Measurements from ENCODE around the gene LARGE1. TPM values are rescaled to one million over a fixed set of nuclear protein-coding genes. Genes with fewer than 3 reads are reported as not detected.
"Not testable (repeated sequence)": the region's sequence is repeated elsewhere in the genome, so short reads cannot be mapped to it uniquely, and the experiment has no call there.

Gene LARGE1
- total and polyA plus RNA-seq, 4 experiments from 2014 or later, result 0.06 to 1.1 (median 1.0) TPM; not detected in 1

- no peaks in the 10 kb centered on the region for H3K27me3 ChIP-seq (ENCODE audit: insufficient read depth, low read length)
- intact Hi-C loops (cut with micrococcal nuclease), result no loop called here
- no peak overlapping the region for H3K4me3 Mint-ChIP-seq
- peaks cover 0 to 24% (median 13%) of the 10 kb centered on the region in 8 donors for H3K9me3 Mint-ChIP-seq
- CTCF ChIA-PET (ENCODE audit: partially characterized antibody), result no interaction called here
- H3K4me3 ChIP-seq (ENCODE audit: low read length in 2 of 2), result no peak overlapping the region
- POLR2A ChIA-PET (ENCODE audit: partially characterized antibody), result no interaction called here
- no peaks in the 10 kb centered on the region for H3K4me1 Mint-ChIP-seq
- H3K27ac Mint-ChIP-seq, result no peak overlapping the region
- no peaks in the 10 kb centered on the region for H3K27me3 Mint-ChIP-seq
- DNase-seq, result no peak
- peaks cover 0 to 4% of the 10 kb centered on the region in 2 donors for H3K36me3 Mint-ChIP-seq
- no peak overlapping the region for H3K27ac ChIP-seq (ENCODE audit: low read depth, low read length)
- H3K4me1 ChIP-seq (ENCODE audit: insufficient read depth, low read length), result no peaks in the 10 kb centered on the region
- no peaks in the 10 kb centered on the region for H3K9me3 ChIP-seq (ENCODE audit: control insufficient read depth in 1 of 2, low read length in 2 of 2)
- no peaks in the 10 kb centered on the region for H3K36me3 ChIP-seq (ENCODE audit: insufficient read depth, low read length)
Measured at GRCh38 chr22:33379836-33380235, 540.4 kb downstream of the LARGE1 start.

- H3K27me3 Mint-ChIP-seq, result no peaks in the 10 kb centered on the region
- ChIA-PET POLR2A (ENCODE audit: partially characterized antibody) (no interaction called here), CTCF (ENCODE audit: partially characterized antibody) (no interaction called here)
- no peak for DNase-seq
- H3K9me3 Mint-ChIP-seq, result peaks cover 0 to 8% (median 4%) of the 10 kb centered on the region in 8 donors
- no peak overlapping the region for H3K4me3 Mint-ChIP-seq
- intact Hi-C loops (cut with micrococcal nuclease), result no loop called here
- H3K9me3 ChIP-seq (ENCODE audit: control insufficient read depth in 1 of 2, low read length in 2 of 2), result no peaks in the 10 kb centered on the region
- no peaks in the 10 kb centered on the region for H3K4me1 ChIP-seq (ENCODE audit: insufficient read depth, low read length)
- H3K4me3 ChIP-seq (ENCODE audit: low read length in 2 of 2), result no peak overlapping the region
- no peak overlapping the region for H3K27ac ChIP-seq (ENCODE audit: low read depth, low read length)
- H3K27ac Mint-ChIP-seq, result no peak overlapping the region
- no peaks in the 10 kb centered on the region for H3K36me3 Mint-ChIP-seq
- H3K36me3 ChIP-seq (ENCODE audit: insufficient read depth, low read length), result no peaks in the 10 kb centered on the region
- no peaks in the 10 kb centered on the region for H3K27me3 ChIP-seq (ENCODE audit: insufficient read depth, low read length)
- H3K4me1 Mint-ChIP-seq, result no peaks in the 10 kb centered on the region
Measured at GRCh38 chr22:33372875-33373274, 547.4 kb downstream of the LARGE1 start.

GRCh38 chr22:33363256-33363655, 557.0 kb downstream of the LARGE1 start:
- intact Hi-C loops (cut with micrococcal nuclease); H3K27me3 Mint-ChIP-seq; H3K4me1 ChIP-seq (ENCODE audit: insufficient read depth, low read length); H3K27ac ChIP-seq (ENCODE audit: low read depth, low read length); H3K36me3 Mint-ChIP-seq; H3K4me3 Mint-ChIP-seq; H3K4me1 Mint-ChIP-seq; H3K9me3 ChIP-seq (ENCODE audit: control insufficient read depth in 1 of 2, low read length in 2 of 2); CTCF ChIA-PET (ENCODE audit: partially characterized antibody); H3K4me3 ChIP-seq (ENCODE audit: low read length in 2 of 2); H3K9me3 Mint-ChIP-seq; DNase-seq; H3K36me3 ChIP-seq (ENCODE audit: insufficient read depth, low read length); H3K27me3 ChIP-seq (ENCODE audit: insufficient read depth, low read length); H3K27ac Mint-ChIP-seq; POLR2A ChIA-PET (ENCODE audit: partially characterized antibody): not testable (repeated sequence)

- H3K4me3 Mint-ChIP-seq, result no peak overlapping the region
- no peak overlapping the region for H3K27ac Mint-ChIP-seq
- H3K9me3 Mint-ChIP-seq, result peaks cover 0 to 4% (median 2%) of the 10 kb centered on the region in 8 donors
- H3K4me3 ChIP-seq (ENCODE audit: low read length in 2 of 2), result no peak overlapping the region
- no peaks in the 10 kb centered on the region for H3K9me3 ChIP-seq (ENCODE audit: control insufficient read depth in 1 of 2, low read length in 2 of 2)
- CTCF ChIA-PET (ENCODE audit: partially characterized antibody), result no interaction called here
- no peaks in the 10 kb centered on the region for H3K36me3 ChIP-seq (ENCODE audit: insufficient read depth, low read length)
- no peaks in the 10 kb centered on the region for H3K36me3 Mint-ChIP-seq
- no peaks in the 10 kb centered on the region for H3K4me1 Mint-ChIP-seq
- POLR2A ChIA-PET (ENCODE audit: partially characterized antibody), result no interaction called here
- intact Hi-C loops (cut with micrococcal nuclease), result no loop called here
- DNase-seq, result no peak
- no peaks in the 10 kb centered on the region for H3K27me3 Mint-ChIP-seq
- no peaks in the 10 kb centered on the region for H3K27me3 ChIP-seq (ENCODE audit: insufficient read depth, low read length)
- H3K4me1 ChIP-seq (ENCODE audit: insufficient read depth, low read length), result no peaks in the 10 kb centered on the region
- no peak overlapping the region for H3K27ac ChIP-seq (ENCODE audit: low read depth, low read length)
Measured at GRCh38 chr22:33362702-33363101, 557.6 kb downstream of the LARGE1 start.

- H3K4me1 ChIP-seq (ENCODE audit: insufficient read depth, low read length), result no peaks in the 10 kb centered on the region
- H3K27ac Mint-ChIP-seq, result no peak overlapping the region
Measured at GRCh38 chr22:33361581-33361980, 558.7 kb downstream of the LARGE1 start.

GRCh38 chr22:33357981-33358399, 562.3 kb downstream of the LARGE1 start:
- Mint-ChIP-seq H3K36me3 (no peaks in the 10 kb centered on the region), H3K9me3 (peaks cover 0 to 5% (median 0%) of the 10 kb centered on the region in 8 donors), H3K27me3 (no peaks in the 10 kb centered on the region), H3K4me3 (no peak overlapping the region), H3K4me1 (no peaks in the 10 kb centered on the region), H3K27ac (no peak overlapping the region)
- no peaks in the 10 kb centered on the region for H3K36me3 ChIP-seq (ENCODE audit: insufficient read depth, low read length)
- H3K4me3 ChIP-seq (ENCODE audit: low read length in 2 of 2), result no peak overlapping the region
- POLR2A ChIA-PET (ENCODE audit: partially characterized antibody), result no interaction called here
- CTCF ChIA-PET (ENCODE audit: partially characterized antibody), result no interaction called here
- no peaks in the 10 kb centered on the region for H3K27me3 ChIP-seq (ENCODE audit: insufficient read depth, low read length)
- intact Hi-C loops (cut with micrococcal nuclease), result no loop called here
- no peaks in the 10 kb centered on the region for H3K4me1 ChIP-seq (ENCODE audit: insufficient read depth, low read length)
- DNase-seq, result no peak
- H3K27ac ChIP-seq (ENCODE audit: low read depth, low read length), result no peak overlapping the region
- H3K9me3 ChIP-seq (ENCODE audit: control insufficient read depth in 1 of 2, low read length in 2 of 2), result no peaks in the 10 kb centered on the region

More at GRCh38 chr22:33361581-33361980, 558.7 kb downstream of the LARGE1 start:
- intact Hi-C loops (cut with micrococcal nuclease), result no loop called here
- POLR2A ChIA-PET (ENCODE audit: partially characterized antibody), result no interaction called here
- CTCF ChIA-PET (ENCODE audit: partially characterized antibody), result no interaction called here
- no peak overlapping the region for H3K4me3 ChIP-seq (ENCODE audit: low read length in 2 of 2)
- H3K36me3 Mint-ChIP-seq, result no peaks in the 10 kb centered on the region
- DNase-seq, result no peak
- H3K9me3 ChIP-seq (ENCODE audit: control insufficient read depth in 1 of 2, low read length in 2 of 2), result no peaks in the 10 kb centered on the region
- H3K4me1 Mint-ChIP-seq, result no peaks in the 10 kb centered on the region
- no peak overlapping the region for H3K4me3 Mint-ChIP-seq
- H3K36me3 ChIP-seq (ENCODE audit: insufficient read depth, low read length), result no peaks in the 10 kb centered on the region
- H3K27me3 Mint-ChIP-seq, result no peaks in the 10 kb centered on the region
- H3K27ac ChIP-seq (ENCODE audit: low read depth, low read length), result no peak overlapping the region
- peaks cover 0 to 4% (median 2%) of the 10 kb centered on the region in 8 donors for H3K9me3 Mint-ChIP-seq
- no peaks in the 10 kb centered on the region for H3K27me3 ChIP-seq (ENCODE audit: insufficient read depth, low read length)

- H3K27ac ChIP-seq (ENCODE audit: low read depth, low read length), result no peak overlapping the region
- Mint-ChIP-seq H3K27me3 (no peaks in the 10 kb centered on the region), H3K36me3 (no peaks in the 10 kb centered on the region), H3K4me3 (no peak overlapping the region), H3K9me3 (peaks cover 0 to 7% (median 0%) of the 10 kb centered on the region in 8 donors), H3K4me1 (no peaks in the 10 kb centered on the region), H3K27ac (no peak overlapping the region)
- H3K4me1 ChIP-seq (ENCODE audit: insufficient read depth, low read length), result no peaks in the 10 kb centered on the region
- ChIA-PET POLR2A (ENCODE audit: partially characterized antibody) (no interaction called here), CTCF (ENCODE audit: partially characterized antibody) (no interaction called here)
- H3K27me3 ChIP-seq (ENCODE audit: insufficient read depth, low read length), result no peaks in the 10 kb centered on the region
- DNase-seq, result no peak
- no peaks in the 10 kb centered on the region for H3K36me3 ChIP-seq (ENCODE audit: insufficient read depth, low read length)
- H3K4me3 ChIP-seq (ENCODE audit: low read length in 2 of 2), result no peak overlapping the region
- H3K9me3 ChIP-seq (ENCODE audit: control insufficient read depth in 1 of 2, low read length in 2 of 2), result no peaks in the 10 kb centered on the region
- intact Hi-C loops (cut with micrococcal nuclease), result no loop called here
Measured at GRCh38 chr22:33354928-33355327, 565.3 kb downstream of the LARGE1 start.

- H3K27me3 ChIP-seq (ENCODE audit: insufficient read depth, low read length), result no peaks in the 10 kb centered on the region
- H3K9me3 ChIP-seq (ENCODE audit: control insufficient read depth in 1 of 2, low read length in 2 of 2), result no peaks in the 10 kb centered on the region
- DNase-seq, result no peak
- no peak overlapping the region for H3K4me3 Mint-ChIP-seq
- no peaks in the 10 kb centered on the region for H3K36me3 ChIP-seq (ENCODE audit: insufficient read depth, low read length)
- no peak overlapping the region for H3K27ac Mint-ChIP-seq
- H3K4me3 ChIP-seq (ENCODE audit: low read length in 2 of 2), result no peak overlapping the region
- no peaks in the 10 kb centered on the region for H3K4me1 Mint-ChIP-seq
- H3K27ac ChIP-seq (ENCODE audit: low read depth, low read length), result no peak overlapping the region
- H3K9me3 Mint-ChIP-seq, result peaks cover 0 to 7% (median 2%) of the 10 kb centered on the region in 8 donors
- POLR2A ChIA-PET (ENCODE audit: partially characterized antibody), result no interaction called here
- intact Hi-C loops (cut with micrococcal nuclease), result no loop called here
- no peaks in the 10 kb centered on the region for H3K36me3 Mint-ChIP-seq
- CTCF ChIA-PET (ENCODE audit: partially characterized antibody), result no interaction called here
- H3K4me1 ChIP-seq (ENCODE audit: insufficient read depth, low read length), result no peaks in the 10 kb centered on the region
- H3K27me3 Mint-ChIP-seq, result no peaks in the 10 kb centered on the region
Measured at GRCh38 chr22:33353502-33353901, 566.8 kb downstream of the LARGE1 start.
